ENCODE results near the gene PHACTR1. TPM values are rescaled to one million over a fixed set of nuclear protein-coding genes. Genes with fewer than 3 reads are reported as not detected.

PHACTR1 gene
- total and polyA plus RNA-seq, 9 of the 15 experiments (the other 6 are each of a cell fraction or from before 2014, with no cell fraction given): 11.5 to 32.6 (median 22.0) TPM

- no peak overlapping the region for H3K4me3 ChIP-seq
- CTCF ChIA-PET (ENCODE audit: low intra/inter-chr PET ratio): no interaction called here
- no peaks in the 10 kb centered on the region for H3K79me2 ChIP-seq (ENCODE audit: control insufficient read depth, insufficient read depth, low read length)
- FAIRE-seq (no peak), DNase-seq (ENCODE audit: extremely low read depth in 1 of 4, low spot score in 3 of 4) (no peak), ATAC-seq (no peak)
- POLR2A ChIA-PET: no interaction called here
- WGBS (ENCODE audit: insufficient coverage, low coverage, missing lambda C conversion rate): 0% methylated on average over 1 of the region's 1 CpG
- no peaks in the 10 kb centered on the region for H3K36me3 ChIP-seq (ENCODE audit: control insufficient read depth, insufficient read depth, low read length)
- no peaks in the 10 kb centered on the region for H4K20me1 ChIP-seq (replicated peaks; ENCODE audit: control insufficient read depth, insufficient read depth, low read length)
- no peak overlapping the region for H3K27ac ChIP-seq (ENCODE audit: extremely low read depth, low read depth, low read length)
- H3K4me1 ChIP-seq (replicated peaks in 1 of 2; ENCODE audit: control insufficient read depth in 2 of 2, insufficient read depth in 2 of 2, low read length in 2 of 2): no peaks in the 10 kb centered on the region
- TF ChIP-seq SAFB (IDR thresholded peaks at IDR 0.05; ENCODE audit: borderline replicate concordance, low read depth, low read length) (no peak), NR2F6 (CRISPR knock-in tag; IDR thresholded peaks at IDR 0.05) (no peak), CHD1 (IDR thresholded peaks at IDR 0.05; ENCODE audit: low read length) (no peak), BMI1 (IDR thresholded peaks at IDR 0.05; ENCODE audit: low read length) (no peak)
- H3K27me3 ChIP-seq (ENCODE audit: control insufficient read depth in 2 of 2, insufficient read depth in 2 of 2, low read length in 2 of 2): no peaks in the 10 kb centered on the region
- BruUV-seq (replicated peaks): no TSS peak
- intact Hi-C loops (cut with micrococcal nuclease) (no loop called here), in situ Hi-C loops (cut with MboI) (no loop called here)
- H3K9me3 ChIP-seq (replicated peaks; ENCODE audit: control insufficient read depth, insufficient read depth, low read depth, low read length): no peaks in the 10 kb centered on the region
- H2AFZ ChIP-seq (ENCODE audit: low read depth, low read length): no peak overlapping the region
- H3K9ac ChIP-seq (ENCODE audit: insufficient read depth in 1 of 2, low read depth in 2 of 2, low read length in 2 of 2): no peak overlapping the region
- no peak overlapping the region for H3K4me2 ChIP-seq (ENCODE audit: insufficient read depth, low read length)
- H3K9me1 ChIP-seq (ENCODE audit: control insufficient read depth, insufficient read depth, low read length): no peaks in the 10 kb centered on the region
Measured at GRCh38 chr6:13034316-13034715, 317.7 kb downstream of the PHACTR1 start.

DNA sequence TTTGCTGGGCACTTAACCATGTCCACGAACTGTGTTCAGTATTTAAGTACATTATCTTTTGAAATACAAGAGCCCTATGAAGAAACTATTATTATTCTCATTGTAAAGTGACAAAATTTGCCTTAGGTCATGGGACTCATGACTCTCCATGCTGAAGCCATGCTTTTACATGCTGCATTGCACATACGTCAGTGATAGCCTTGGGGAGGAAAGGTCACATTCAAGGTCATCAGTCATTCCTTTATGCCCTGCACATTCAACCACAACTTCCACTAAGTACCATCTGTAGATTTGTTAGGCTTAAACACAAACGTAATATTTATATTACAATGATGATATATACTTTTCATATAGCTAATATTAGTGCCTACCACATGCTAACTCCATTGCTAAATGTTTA lies 319.0 kb downstream of the PHACTR1 start:
- Histone ChIP-seq H3K4me1 (replicated peaks in 1 of 2; ENCODE audit: control insufficient read depth in 2 of 2, insufficient read depth in 2 of 2, low read length in 2 of 2) (no peaks in the 10 kb centered on the region), H2AFZ (ENCODE audit: low read depth, low read length) (no peak overlapping the region), H3K27ac (ENCODE audit: extremely low read depth, low read depth, low read length) (no peak overlapping the region), H3K9me3 (replicated peaks; ENCODE audit: control insufficient read depth, insufficient read depth, low read depth, low read length) (no peaks in the 10 kb centered on the region), H3K9ac (ENCODE audit: insufficient read depth in 1 of 2, low read depth in 2 of 2, low read length in 2 of 2) (no peak overlapping the region), H3K27me3 (ENCODE audit: control insufficient read depth in 2 of 2, insufficient read depth in 2 of 2, low read length in 2 of 2) (no peaks in the 10 kb centered on the region), H4K20me1 (replicated peaks; ENCODE audit: control insufficient read depth, insufficient read depth, low read length) (no peaks in the 10 kb centered on the region), H3K79me2 (ENCODE audit: control insufficient read depth, insufficient read depth, low read length) (no peaks in the 10 kb centered on the region), H3K4me2 (ENCODE audit: insufficient read depth, low read length) (no peak overlapping the region), H3K9me1 (ENCODE audit: control insufficient read depth, insufficient read depth, low read length) (no peaks in the 10 kb centered on the region), H3K4me3 (no peak overlapping the region), H3K36me3 (ENCODE audit: control insufficient read depth, insufficient read depth, low read length) (no peaks in the 10 kb centered on the region)
- intact Hi-C loops (cut with micrococcal nuclease): no loop called here
- no peak for FAIRE-seq
- no TSS peak for BruUV-seq (replicated peaks)
- POLR2A ChIA-PET: interaction anchor here (0.6 kb wide), 1 partner anchor 1115 kb away, joined by 3 read pairs; no protein-coding TSS in a partner anchor
- CTCF ChIA-PET (ENCODE audit: low intra/inter-chr PET ratio): no interaction called here
- DNase-seq (ENCODE audit: extremely low read depth in 1 of 4, low spot score in 3 of 4): no peak
- TF ChIP-seq ZNF175 (CRISPR knock-in tag; IDR thresholded peaks at IDR 0.05; ENCODE audit: low read depth): no peak
- TF ChIP-seq, protein P1, sequence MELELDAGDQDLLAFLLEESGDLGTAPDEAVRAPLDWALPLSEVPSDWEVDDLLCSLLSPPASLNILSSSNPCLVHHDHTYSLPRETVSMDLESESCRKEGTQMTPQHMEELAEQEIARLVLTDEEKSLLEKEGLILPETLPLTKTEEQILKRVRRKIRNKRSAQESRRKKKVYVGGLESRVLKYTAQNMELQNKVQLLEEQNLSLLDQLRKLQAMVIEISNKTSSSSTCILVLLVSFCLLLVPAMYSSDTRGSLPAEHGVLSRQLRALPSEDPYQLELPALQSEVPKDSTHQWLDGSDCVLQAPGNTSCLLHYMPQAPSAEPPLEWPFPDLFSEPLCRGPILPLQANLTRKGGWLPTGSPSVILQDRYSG (tag; conservative IDR thresholded peaks at IDR 0.05; ENCODE audit: low read depth): no peak
- no peak for ATAC-seq
- in situ Hi-C loops (cut with MboI): no loop called here
- WGBS (ENCODE audit: insufficient coverage, low coverage, missing lambda C conversion rate): 3% methylated on average over 3 of the region's 3 CpGs
